Measurements from ENCODE around the gene RNU6-9.
"Not testable (repeated sequence)": the region's sequence is repeated elsewhere in the genome, so short reads cannot be mapped to it uniquely, and the experiment has no call there.

Gene RNU6-9

DNA sequence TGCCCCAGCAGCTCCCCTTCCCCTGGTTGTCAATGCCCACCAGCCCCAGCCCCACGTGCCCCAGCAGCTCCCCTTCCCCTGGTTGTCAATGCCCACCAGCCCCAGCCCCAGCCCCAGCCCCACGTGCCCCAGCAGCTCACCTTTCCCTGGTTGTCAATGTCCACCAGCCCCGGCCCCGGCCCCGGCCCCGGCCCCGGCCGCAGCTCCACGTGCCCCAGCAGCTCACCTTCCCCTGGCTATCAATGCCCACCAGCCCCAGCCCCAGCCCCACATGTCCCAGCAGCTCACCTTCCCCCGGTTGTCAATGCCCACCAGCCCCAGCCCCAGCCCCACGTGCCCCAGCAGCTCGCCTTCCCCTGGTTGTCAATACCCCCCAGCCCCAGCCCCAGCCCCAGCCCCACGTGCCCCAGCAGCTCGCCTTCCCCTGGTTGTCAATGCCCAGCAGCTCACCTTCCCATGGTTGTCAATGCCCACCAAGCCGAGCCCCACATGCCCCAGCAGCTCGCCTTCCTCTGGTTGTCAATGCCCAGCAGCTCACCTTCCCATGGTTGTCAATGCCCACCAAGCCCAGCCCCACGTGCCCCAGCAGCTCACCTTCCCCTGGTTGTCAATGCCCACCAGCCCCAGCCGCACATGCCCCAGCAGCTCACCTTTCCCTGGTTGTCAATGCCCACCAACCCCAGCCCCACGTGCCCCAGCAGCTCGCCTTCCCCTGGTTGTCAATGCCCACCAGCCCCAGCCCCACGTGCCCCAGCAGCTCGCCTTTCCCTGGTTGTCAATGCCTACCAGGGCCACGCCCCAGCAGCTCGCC lies 14.3 kb upstream of the RNU6-9 start:
- not testable (repeated sequence) for DNase-seq (ENCODE audit: low read depth in 2 of 2)

DNA sequence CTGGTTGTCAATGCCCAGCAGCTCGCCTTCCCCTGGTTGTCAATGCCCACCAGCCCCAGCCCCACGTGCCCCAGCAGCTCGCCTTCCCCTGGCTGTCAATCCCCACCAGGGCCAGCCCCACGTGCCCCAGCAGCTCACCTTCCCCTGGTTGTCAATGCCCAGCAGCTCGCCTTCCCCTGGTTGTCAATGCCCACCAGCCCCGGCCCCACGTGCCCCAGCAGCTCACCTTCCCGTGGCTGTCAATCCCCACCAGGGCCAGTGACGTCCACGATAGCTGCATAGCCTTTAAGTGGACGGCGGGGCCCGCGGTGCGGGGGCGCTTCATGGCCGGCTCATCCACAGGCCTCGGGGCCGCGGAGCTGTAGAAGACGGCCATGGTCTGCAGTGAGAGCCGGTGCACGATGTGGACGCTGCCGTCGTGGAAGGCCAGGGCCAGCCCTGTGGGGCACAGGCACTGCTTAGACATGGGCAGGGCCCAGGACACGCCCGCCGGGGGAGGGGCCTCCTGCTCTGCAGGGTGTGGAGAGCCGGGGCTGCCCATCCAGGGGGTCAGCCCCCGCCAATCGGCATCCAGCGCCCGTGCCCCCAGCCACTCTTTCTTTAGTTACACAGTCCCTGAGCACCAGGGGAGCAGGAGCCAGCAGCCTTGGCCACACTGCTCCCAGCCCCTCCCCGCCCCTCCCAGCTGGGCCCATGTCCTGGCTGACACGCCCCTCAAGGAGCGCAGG lies 13.4 kb upstream of the RNU6-9 start:
- no peak for DNase-seq (ENCODE audit: low read depth in 2 of 2)

DNA sequence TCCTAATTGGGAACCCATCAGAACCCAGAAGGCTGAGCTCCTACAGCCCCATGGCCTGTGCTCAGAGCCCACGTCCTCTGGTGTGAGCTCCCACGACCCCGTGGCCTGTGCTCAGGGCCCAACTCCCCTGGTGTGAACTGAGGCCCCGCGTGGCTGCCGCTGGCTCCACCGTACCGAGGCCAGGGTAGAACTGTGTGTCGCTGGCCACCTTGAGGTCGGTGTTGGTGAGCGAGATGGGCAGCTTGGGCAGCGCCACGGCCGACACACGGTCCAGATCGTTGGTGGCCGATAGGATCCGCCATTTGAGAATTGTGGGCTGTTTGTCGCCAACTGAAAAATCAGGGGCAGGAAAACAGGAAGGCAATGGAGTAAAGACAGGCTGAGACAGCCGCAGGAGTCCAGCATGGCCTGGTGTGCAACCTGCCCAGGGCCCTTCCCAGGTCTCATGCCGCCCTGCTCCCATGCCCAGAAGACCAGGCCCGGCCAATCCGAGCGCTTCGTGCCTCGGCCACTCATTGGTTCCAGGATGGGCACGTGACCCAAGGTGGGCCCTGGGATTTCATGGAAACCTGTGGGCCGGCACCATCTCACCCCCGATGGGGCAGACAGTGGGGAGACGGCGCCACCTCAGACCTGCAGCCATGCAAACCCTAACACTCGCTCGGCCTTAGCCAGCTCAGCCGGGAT lies 11.8 kb upstream of the RNU6-9 start:
- no peak for DNase-seq (ENCODE audit: low read depth in 2 of 2)

DNA sequence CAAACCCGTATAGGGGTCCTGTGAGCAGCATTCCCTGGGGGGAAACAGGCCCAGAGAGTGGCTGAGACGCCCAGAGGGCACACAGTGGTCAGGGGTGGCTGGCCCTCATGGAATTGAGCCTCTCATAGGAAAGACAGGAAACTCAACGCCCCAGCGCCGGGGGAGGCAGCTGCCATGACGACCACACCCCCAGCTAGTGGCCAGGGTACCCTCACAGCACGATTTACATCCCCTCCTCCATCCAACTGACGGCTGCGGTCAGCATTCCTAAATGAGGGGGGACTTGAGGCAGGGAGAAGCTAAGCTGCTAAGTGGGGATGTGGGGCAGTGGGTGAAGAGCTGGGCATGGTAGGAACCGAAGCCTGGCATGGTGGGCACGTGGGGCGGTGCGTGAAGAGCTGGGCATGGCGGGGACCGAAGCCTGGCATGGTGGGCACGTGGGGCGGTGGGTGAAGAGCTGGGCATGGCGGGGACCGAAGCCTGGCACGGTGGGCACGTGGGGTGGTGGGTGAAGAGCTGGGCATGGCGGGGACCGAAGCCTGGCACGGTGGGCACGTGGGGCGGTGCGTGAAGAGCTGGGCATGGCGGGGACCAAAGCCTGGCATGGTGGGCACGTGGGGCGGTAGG lies 10.3 kb upstream of the RNU6-9 start:
- DNase-seq (ENCODE audit: low read depth in 2 of 2): no peak

DNA sequence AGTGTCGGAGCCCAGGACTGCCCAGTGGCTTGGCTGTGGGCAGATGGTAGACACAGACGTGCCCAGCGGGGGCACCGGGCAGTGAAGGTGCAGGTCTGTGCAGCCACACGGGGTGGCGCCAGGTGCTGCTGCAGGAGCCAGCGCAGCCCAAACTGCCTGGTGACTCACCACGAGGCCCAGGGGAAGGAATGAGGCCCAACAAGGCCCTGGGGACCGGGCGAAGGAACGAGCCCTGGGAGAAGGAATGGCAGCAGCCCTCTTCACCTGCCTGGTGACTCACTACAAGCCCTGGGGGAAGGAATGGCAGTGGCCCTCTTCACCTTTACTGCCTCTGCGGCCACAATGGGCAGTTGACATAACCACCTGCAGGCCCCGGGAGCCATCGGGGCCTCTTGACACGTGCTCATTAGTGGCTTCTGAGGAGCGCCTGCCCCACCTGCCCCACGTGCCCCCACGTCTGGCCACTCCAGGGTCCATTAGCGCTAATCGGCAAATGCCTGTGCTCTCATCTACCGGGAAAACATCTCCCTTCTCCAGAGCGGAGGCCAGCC lies 9.5 kb upstream of the RNU6-9 start:
- no peak for DNase-seq (ENCODE audit: low read depth in 2 of 2)

DNA sequence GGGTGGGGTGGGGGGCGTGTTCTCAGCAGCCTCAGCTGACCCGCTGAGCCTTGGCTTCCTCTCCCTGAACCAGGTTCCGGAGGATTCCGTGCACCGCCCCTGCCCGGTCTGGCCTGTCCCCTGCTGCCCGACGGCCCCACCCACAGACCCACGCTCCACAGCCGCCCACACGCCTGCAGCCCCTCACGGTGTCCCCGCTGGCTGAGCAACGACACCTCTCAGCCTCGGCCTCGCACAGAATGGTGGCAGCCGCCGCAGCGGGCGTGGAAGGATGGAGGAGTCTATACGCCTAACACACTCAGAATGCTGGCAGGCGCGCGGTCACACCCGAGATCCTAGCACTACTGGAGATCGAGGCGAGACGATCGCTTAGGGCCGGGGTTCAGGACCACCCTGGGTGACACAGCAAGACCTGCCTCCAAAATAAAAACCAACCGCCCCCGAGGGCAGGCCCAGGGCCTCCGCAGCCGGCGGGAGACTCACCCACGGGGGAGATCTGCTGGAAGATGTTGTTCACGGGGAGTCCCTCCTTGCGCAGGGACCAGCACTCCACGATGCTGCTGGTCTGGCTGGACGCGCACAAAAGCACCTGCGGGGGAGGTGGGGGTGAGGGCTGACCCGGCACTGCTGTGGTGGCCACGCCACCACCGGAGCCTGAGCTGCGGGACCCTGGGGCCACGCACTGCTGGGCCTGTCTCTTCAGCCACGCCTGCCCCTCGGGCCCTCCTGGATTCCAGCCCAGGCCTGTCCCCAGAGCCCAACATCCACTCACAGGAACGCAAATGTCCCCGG lies 8.7 kb upstream of the RNU6-9 start:
- no peak for DNase-seq (ENCODE audit: low read depth in 2 of 2)

DNA sequence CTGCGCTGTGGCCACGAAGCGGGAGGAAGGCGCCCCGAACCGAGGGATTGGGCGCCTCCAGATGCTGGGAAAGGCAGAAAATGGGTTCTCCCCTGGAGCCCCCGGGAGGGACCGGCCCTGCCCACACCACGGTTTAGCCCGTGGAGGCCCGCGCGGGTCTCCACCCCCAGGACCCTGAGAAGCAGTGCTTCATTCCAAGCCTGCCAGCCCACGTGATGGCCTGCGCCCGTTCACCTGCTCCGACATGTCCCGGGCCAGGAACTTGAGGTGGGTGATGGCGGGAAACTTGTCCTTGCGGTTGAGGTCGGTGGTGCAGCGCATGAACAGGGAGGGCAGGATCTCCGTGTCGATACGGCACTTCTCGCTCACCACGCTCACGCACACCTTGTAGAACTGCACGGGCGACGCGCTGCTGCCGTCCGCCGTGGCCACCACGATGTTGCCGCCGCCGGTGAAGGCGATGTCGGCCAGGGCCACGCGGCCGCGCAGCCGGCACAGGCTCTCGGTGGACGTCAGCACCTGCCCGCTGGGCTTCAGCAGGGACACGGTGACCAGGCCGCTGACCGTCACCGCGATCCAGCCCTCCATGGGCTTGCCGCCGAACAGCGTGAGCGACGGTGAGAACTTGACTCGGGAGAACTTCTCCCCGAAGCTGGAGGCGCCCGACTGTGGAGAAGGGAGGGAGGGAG lies 7.6 kb upstream of the RNU6-9 start:
- DNase-seq (ENCODE audit: low read depth in 2 of 2): no peak

DNA sequence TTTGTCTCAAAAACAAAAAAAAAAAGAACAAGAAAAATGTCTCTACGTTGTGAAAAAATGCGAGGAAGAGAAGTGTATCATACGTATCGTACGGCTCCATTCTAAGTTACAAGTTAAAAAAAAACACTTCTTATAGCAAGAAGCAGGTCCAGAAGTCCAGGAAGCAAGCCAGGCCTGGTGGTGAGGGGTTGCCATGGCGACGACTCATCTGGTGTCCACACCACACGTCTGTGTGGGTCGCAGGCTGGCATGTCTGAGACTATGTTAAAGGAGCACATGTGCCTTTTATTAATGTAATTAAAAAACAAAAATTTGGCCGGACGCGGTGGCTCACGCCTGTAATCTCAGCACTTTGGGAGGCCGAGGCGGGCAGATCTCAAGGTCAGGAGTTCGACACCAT lies 6.2 kb upstream of the RNU6-9 start:
- no peak for DNase-seq (ENCODE audit: low read depth in 2 of 2)

DNA sequence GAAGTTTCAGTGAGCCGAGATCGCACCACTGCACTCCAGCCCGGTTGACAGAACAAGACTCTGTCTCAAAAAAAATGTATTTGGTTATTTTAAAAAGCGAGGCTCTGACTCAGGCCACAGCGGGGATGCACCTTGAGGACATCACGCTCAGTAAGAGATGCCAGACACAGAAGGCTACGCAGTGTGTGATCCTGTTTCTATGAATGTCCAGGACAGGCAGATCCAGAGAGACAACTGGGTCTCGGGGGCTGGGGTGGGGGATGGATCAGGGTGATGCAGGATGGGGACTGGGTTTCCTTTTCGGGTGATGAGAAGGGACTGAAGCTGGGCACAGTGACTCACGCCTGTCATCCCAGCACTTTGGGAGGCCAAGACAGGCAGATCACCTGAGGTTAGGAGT lies 5.7 kb upstream of the RNU6-9 start:
- no peak for DNase-seq (ENCODE audit: low read depth in 2 of 2)

DNA sequence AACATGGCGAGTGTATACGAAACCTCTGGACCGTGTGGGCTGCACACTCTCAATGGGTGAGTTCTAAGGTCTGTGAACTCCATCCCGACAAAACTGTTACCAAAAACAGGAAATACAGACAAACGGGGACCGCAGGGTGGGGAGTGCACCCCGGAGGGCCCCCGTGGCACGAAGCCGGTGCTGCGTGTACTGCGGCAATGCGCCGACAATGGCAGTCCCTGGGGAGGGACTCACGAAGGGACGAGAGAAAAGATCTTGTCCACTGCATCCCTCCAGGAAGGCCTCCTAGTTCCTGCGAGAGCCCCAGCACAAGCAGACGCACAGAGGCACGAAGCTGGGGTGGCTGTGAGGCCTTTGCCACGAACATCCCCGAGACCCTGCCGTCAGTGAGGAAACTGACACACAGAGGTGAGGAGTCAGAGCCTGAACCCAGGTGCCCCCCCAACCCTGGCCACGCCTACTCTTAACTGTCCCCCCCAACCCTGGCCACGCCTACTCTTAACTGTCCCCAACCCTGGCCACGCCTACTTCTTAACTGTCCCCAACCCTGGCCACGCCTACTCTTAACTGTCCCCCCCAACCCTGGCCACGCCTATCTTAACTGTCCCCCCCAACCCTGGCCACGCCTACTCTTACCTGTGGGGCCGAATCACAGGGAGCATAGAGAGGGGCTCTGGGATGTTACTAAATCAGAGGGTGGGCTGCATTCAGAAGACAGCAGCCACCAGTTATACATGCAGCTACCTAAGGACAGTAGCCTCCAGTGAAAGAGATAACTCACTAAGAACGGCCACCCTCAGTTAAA lies 4.5 kb upstream of the RNU6-9 start:
- DNase-seq (ENCODE audit: low read depth in 2 of 2): no peak

DNA sequence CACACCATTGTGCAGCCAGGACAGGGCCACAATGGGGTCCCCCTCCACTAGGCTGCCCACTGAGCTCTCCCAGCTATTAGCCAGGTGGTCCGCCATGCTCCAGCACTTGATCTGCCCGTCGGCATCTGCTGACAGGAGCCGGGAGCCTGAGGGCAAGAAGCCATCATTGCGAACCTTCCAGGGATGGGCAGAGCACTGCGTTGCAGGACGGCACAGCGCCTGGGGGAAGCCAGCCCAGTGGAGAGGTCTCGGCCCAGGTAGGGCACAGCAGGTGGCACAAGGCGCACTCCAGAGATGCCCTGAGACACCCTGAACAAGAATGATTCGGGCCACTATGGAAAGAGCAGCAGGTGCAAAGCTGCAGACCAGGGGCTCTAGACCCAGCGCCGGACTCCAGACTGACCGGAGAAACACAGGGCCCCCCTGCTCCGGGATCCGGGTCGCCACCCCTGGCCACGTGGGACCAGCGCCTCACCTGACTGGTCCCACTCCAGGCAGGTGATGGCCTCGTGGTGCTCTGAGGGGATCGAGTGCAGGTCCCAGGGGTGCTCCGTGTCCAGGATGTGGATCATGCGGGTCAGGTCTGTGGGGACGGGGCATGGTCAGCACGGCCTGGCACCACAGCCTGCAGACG lies 3.5 kb upstream of the RNU6-9 start:
- no peak for DNase-seq (ENCODE audit: low read depth in 2 of 2)

DNA sequence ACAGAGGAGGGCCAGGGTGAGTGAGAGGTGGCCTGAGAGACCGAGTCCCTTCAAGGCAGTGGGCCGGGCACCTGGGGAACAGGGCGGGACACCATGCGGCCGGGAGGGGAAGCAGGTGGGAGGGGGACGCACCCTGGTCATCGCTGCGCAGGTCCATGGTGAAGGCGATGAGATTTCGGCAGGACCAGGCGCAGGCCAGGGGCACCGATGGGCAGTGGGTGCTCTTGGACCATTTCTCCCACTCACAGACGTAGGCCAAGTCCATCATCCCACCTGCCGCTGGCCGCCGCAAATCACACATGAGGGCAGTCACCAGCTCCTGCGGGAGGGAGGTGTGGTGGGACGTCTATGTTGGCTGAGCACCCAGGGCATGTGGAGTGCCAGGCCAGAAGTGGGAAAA lies 2.5 kb upstream of the RNU6-9 start:
- no peak for DNase-seq (ENCODE audit: low read depth in 2 of 2)

DNA sequence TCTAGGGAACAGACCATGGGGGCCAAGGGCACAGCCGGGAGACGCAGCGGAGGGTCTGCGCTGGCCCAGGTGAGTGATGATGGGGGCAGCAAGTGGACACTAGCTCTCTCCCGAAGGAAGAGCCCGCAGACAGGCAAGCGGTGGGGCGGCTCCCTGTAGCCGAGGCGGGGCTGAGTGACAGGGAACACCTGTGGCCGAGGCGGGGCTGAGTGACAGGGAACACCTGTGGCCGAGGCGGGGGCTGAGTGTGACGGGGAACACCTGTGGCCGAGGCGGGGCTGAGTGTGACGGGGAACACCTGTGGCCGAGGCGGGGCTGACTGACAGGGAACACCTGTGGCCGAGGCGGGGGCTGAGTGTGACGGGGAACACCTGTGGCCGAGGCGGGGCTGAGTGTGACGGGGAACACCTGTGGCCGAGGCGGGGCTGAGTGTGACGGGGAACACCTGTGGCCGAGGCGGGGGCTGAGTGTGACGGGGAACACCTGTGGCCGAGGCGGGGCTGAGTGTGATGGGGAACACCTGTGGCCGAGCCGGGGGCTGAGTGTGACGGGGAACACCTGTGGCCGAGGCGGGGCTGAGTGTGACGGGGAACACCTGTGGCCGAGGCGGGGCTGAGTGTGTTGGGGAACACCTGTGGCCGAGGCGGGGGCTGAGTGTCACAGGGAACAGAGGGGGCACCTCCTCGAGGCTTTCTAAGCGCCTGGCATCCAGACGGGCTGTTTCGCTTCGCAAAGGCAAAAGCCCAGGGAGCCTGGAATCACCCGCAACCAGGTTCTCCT lies 1.7 kb upstream of the RNU6-9 start:
- DNase-seq (ENCODE audit: low read depth in 2 of 2): not testable (repeated sequence)

DNA sequence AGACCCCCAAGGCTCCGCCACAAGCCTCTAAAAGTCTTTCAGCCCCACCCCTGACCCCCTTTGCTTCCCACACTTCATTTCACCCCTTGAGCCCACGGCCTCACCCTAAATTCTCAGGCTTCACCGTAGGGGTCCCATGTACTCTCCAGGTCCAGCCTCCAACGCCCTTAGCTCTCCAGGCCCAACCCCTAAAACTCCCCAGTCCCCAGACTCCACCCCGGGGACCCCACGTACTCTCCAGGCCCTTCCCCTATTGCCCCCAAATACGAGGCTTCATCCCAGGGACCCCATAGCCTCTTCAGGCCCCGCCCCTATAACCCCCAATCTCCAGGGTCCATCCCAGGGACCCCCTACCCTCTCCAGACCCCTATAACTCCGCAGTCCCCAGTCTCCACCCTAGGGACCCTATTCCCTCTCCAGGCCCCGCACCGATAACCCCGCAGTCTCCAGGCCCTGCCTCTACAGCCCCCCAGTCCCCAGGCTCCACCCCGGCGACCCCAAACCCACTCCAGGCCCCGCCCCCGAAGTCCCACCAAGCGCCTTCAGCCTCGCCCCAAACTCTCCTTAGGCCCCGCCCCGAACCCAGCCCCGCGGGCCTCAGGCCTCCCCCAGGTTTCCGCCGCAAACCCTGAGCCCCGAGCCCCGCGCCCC lies 916 bp upstream of the RNU6-9 start:
- DNase-seq (ENCODE audit: low read depth in 2 of 2): no peak

DNA sequence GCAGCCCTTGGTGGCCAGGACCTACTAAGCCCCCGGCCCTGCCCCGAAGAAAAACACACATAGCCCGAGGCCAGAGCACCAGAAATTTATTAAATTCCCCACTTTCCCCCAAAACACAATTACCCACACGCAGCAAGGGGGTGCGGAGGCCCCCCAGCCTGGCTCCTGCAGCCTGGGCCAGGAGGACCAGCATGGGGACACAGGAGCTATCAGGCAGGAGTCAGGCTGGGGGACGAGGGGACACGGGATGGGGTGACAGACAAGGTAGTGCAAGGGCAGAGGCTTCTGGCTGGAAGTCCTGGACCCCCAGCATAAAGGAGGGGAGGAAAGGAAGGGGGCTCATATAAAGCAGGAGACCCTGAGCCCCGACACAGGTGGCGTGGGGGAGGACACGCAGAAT lies 3.1 kb downstream of the RNU6-9 start:
- DNase-seq (ENCODE audit: low read depth in 2 of 2): no peak

DNA sequence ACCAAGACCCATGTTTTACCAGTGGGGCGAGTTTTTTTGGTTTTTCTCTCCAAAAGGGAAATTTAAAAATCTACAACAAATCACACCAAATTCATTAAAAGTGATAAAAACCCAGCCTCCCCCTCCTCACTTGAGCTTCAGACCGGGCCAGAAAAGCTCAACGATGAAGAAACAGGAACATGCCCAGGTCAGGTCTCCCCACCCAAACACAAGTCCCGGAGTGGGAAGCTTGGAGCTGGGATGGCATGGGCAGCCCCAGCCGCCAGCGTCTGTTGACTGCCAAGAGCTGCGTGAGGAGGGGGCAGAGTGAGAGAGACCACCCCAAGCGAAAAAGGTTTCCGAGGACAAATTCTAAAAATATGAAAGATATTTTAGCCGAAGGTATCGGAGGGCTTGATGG lies 3.7 kb downstream of the RNU6-9 start:
- no peak for DNase-seq (ENCODE audit: low read depth in 2 of 2)

DNA sequence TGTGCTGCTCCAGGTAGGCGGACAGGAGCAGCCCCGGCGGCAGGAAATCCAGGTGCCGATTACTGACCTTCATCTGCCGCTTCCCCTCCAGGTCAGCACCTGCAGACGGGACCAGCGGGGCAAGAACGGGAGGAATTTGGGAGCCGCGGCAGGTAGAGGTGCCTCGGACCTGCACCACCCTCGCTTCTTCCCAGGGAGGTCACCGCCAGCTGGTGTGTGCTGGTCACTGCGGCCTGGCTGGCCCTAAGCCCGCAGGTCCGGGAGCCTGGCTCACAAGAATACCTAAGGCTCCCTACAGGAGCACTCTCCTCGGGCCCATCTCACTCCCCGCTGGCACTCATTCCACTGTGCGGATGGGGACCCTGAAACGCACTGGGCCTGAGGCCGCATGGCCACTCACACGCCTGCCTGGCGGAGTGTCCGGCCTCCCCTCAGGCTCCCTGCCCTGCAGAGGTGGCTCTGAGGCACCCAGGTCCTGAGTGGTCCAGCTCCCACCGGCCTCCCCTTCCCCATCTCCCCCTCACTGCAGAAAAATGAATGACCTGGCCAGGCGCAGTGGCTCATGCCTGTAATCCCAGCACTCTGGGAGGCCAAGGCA lies 4.3 kb downstream of the RNU6-9 start:
- no peak for DNase-seq (ENCODE audit: low read depth in 2 of 2)

DNA sequence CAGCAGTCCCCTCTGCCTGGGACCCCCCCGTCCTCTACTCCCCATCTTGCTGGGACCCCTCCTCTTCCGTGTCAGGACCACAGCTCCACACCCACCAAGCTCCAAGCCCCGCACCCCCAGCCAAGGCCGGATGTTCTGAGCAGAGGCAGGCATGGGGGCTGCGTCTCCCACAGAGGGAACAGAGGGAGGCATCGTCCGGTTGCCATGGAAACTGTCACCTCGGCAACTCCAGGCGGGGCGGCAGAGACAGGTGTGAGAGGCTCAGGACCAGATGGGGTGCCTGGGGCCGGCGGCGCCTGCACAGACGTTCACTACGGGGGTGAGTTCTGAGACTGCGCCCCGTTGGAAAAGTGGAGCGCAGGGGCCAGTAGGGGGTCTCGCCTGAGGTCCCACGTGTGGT lies 5.4 kb downstream of the RNU6-9 start:
- DNase-seq (ENCODE audit: low read depth in 2 of 2): no peak
